GM12864 (cell line): Measurements from ENCODE around the gene EDAR.

Experiments used
- DNase-seq: peaks from one replicate; pipeline ENCODE4 v3.0.0-alpha.2; 2011; ENCODE audit warnings: low read depth
- H3K4me3 ChIP-seq: 2 replicates; pipeline ENCODE4 v1.5.1; 2011; ENCODE audit warnings: mild to moderate bottlenecking, low read depth, low read length, control low read depth
- CTCF ChIP-seq: IDR thresholded peaks from 2 replicates; pipeline ENCODE4 v1.5.1; 2011; ENCODE audit warnings: low read depth, mild to moderate bottlenecking, moderate library complexity, low read length, control low read depth, inconsistent platforms; ENCODE audit errors: missing control alignments

EDAR gene

GRCh38 chr2:109028738-109029489, 39.9 kb upstream of the EDAR start:
- H3K4me3 ChIP-seq = no peak overlapping the region
- no peak for DNase-seq
- no peak for TF ChIP-seq CTCF

GRCh38 chr2:109028277-109028676, 39.3 kb upstream of the EDAR start:
- DNase-seq = no peak
- TF ChIP-seq CTCF = no peak
- no peak overlapping the region for H3K4me3 ChIP-seq

GRCh38 chr2:109027702-109028101, 38.7 kb upstream of the EDAR start:
- no peak for DNase-seq
- no peak overlapping the region for H3K4me3 ChIP-seq
- TF ChIP-seq CTCF = no peak

- DNase-seq = no peak
- no peak for TF ChIP-seq CTCF
- no peak overlapping the region for H3K4me3 ChIP-seq
These were observed 35.5 kb upstream of the EDAR start for GRCh38 chr2:109024477-109024876.

GRCh38 chr2:109021895-109022300, 32.9 kb upstream of the EDAR start:
- no peak for TF ChIP-seq CTCF
- no peak overlapping the region for H3K4me3 ChIP-seq
- DNase-seq = no peak

- DNase-seq = no peak
- H3K4me3 ChIP-seq = no peak overlapping the region
- no peak for TF ChIP-seq CTCF
These were observed 31.2 kb upstream of the EDAR start for GRCh38 chr2:109020217-109020637.

GRCh38 chr2:109018452-109018851, 29.4 kb upstream of the EDAR start:
- no peak overlapping the region for H3K4me3 ChIP-seq
- TF ChIP-seq CTCF = no peak
- no peak for DNase-seq
